Kasumi-1 (cell line): Measurements from ENCODE around the gene TMPRSS13.
"Not testable (repeated sequence)": the region's sequence is repeated elsewhere in the genome, so short reads cannot be mapped to it uniquely, and the experiment has no call there.

Experiments used
- DNase-seq, 2 experiments: peaks; one replicate each; lab custom pipeline; 2025; lab: John Stamatoyannopoulos, UW

Gene TMPRSS13

GRCh38 chr11:117930668-117931330, 1.6 kb upstream of the TMPRSS13 start:
- peak in 1 of 2 experiments; percentile 36 for DNase-seq

DNA sequence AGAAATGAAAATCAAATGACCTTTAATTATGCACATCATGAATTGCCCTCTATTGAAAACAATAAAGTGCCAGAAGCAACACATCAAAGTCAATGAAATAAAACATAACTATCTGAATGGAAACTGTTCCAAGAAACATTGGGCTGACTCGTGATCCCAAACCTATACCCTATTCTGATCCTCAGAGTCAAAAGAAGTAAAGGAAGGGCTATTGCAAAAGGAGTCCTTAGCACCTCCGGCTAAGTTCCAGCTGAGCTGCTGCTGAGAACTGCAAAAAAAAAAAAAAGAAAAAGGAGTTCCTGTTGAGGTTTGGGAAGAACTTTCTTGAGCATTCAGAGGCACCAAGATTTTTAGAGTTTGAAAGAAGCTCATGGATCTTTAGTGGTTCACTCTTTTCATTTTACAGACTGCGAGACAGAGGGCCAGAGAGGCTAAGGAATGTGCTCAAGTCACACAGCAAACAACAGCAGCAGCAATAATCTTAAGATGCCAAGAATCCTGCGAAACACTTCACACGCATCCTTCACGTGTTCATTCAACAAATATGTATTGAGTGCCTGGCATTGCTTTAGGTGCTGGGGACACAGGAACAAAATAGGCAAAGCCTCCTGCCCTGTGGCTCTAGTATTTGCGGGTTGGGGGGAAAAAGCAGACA, 841 bp upstream of the TMPRSS13 start:
- DNase-seq, result no peak

- no peak for DNase-seq
Measured at GRCh38 chr11:117928446-117929141, 608 bp downstream of the TMPRSS13 start.

- no peak for DNase-seq
Measured at GRCh38 chr11:117927926-117928325, 1.3 kb downstream of the TMPRSS13 start.

DNA sequence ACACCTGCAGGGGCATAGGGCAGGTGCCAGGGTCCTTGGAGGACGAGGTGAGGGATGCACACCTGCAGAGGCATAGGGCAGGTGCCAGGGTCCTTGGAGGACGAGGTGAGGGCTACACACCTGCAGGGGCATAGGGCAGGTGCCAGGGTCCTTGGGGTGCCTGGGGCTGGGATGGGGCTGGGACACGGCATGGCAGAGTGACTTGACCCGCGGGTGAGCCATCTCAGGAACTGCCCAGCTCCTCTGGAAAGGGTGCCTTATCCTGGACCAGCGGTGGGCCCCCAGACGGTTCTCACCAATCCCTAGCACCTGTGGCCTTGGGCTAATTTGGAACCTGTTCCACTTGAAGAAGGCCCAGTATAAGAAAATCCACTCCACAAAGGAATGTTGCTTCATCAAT, 3.0 kb downstream of the TMPRSS13 start:
- DNase-seq, result not testable (repeated sequence)

GRCh38 chr11:117925198-117925925, 3.8 kb downstream of the TMPRSS13 start:
- no peak for DNase-seq

DNA sequence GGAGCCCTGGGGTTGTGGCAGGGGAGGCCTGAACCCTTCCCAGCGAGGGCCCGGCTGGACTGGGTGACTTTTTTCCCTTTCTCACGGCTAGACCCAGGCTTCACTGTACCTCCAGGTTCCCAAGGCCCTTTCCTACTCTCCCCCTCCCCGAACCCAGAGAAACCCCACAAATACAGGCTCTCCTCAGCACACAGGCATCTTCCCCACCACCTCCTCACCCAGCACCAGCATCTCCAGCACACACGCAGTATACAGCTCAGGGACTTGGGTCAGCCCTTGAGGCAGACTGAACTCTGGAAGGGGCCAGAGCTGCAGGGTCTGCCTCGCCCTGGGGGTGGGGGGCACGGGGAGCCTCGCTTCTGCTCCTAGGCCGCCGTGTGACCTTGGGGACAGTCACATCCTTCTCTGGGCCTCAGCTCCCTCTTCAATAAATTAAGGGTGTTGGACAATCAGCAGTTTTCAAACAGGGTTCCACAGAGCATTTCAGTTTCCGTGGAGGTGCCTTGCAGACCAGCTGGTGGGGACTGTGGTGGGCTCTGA, 4.5 kb downstream of the TMPRSS13 start:
- DNase-seq, result no peak

DNA sequence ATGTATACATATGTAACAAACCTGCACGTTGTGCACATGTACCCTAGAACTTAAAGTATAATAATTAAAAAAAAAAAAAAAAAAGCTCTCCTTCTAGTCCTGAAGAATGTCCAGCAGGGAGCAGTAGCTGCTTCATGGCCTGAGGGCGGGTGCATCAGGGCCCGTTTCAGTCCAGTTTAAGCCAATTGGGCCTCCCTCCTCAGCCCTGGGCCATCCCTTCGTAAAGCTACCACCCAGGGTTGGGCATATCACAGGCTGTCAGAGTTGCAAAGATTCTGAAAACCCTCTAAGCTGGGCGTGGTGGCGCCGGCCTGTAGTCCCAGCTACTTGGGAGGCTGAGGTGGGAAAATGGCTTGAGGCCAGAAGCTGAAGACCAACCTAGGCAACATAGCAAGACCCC, 5.4 kb downstream of the TMPRSS13 start:
- DNase-seq, result no peak

- no peak for DNase-seq
Measured at GRCh38 chr11:117923275-117923674, 5.9 kb downstream of the TMPRSS13 start.

DNA sequence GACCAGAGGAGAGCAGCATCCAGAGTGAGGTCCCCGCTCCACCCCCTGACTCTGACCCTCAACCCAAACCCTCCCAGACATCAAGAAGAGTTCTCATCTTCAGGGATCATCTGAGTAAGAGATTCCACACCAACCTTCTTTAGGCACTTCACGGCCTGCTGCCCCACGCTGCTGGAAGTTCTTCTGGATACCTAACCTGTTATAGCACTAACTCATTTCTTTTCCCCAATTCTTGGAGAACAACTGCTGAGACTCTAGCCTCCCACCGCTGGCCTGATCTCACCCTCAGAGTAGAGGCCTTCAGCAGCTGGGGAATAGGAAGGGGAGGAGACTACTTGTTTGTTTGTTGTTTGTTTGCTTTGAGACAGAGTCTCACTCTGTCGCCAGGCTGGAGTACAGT, 7.3 kb downstream of the TMPRSS13 start:
- DNase-seq, result no peak

- DNase-seq, result no peak
Measured at GRCh38 chr11:117921456-117921855, 7.7 kb downstream of the TMPRSS13 start.

GRCh38 chr11:117919781-117920221, 9.4 kb downstream of the TMPRSS13 start:
- DNase-seq, result no peak

DNA sequence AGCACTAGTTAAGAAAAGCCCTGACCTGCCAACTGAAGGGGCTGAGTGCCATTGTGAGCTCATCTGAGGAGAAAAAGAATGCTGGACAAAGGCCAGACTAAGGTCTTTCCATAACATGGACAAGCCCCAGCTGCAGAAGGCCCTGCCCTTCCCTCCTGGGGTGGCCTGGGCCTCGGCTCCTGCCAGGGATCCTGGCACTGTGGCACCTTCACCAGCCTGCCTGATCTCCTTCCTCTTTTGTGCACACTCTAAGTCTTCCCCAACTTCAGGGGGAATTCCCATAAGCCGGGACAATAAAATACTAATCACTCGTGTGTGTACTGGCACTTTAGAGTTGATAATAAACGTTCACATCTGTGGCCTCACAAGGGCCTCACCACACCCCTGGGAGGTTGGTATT, 9.9 kb downstream of the TMPRSS13 start:
- DNase-seq, result no peak

- DNase-seq, result no peak
Measured at GRCh38 chr11:117918366-117919255, 10.6 kb downstream of the TMPRSS13 start.

DNA sequence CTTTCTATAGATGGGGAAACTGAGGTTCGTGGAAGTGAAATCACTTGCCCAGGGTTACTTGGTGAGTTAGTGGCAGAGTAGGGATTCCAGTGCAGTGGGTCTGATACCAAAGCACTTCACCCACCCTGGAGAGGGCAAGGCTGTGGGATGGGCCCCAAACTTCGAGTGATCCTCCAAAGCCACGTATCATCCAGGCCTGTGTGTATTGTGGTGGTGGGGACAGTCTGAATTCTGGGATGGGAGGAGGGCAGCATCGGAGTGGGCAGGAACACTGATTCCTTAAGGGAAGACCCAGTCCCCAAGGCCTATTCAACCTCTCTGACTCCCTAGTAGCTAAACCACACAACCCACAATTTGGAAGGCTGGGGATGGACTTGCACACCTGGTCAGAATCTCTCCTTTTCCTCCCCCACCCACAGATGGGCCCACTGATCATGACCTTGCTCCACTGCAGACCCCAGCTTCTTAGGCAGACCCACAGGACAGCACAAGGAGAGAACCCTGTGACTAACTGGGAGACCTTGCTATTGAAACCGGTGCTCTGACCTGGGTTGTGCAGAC, 11.5 kb downstream of the TMPRSS13 start:
- no peak for DNase-seq

DNA sequence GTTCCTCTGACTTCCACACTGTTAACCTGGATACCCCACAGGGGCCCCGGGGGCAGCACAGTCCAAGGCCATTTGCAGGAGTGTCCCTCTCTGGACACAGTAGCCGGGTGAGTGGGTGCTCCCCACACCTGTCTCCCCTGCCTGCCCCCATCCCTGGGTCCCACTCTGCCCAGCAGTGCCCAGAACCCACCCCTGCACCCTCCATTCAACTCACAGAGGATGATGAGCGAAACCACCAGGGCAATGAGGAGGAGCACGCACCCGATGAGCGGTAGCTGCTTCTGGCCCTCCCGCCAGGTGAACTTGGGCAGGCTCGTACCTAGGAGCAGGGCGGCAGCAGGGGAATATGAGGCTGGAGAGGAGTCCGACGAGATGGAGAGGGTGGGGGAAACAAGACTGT, 12.2 kb downstream of the TMPRSS13 start:
- DNase-seq, result no peak

- DNase-seq, result no peak
Measured at GRCh38 chr11:117915672-117916235, 13.4 kb downstream of the TMPRSS13 start.

GRCh38 chr11:117914991-117915618, 14.1 kb downstream of the TMPRSS13 start:
- peak in 1 of 2 experiments; percentile 12 for DNase-seq

DNA sequence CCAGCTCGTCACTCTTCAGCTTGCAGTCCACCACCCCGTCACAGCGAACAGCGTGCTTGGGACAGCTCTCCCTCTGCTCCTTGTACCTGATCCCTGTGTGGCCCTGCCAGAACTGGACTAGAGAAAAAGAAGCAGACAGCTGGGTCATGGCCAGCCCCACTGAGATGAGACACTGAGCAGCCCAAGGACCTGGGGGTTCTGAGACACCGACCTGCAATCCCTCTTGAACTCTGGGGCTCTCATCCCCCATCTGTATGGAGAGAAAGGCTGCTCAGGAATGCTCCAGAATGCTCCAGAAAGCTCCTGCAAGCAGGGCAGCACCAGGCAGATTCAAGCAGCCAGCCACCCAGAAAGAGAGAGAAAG, 14.8 kb downstream of the TMPRSS13 start:
- no peak for DNase-seq
